HG02571 (cell line): ENCODE data around the gene TOR1A.
"Not testable (repeated sequence)": the region's sequence is repeated elsewhere in the genome, so short reads cannot be mapped to it uniquely, and the experiment has no call there.

Experiments
- ATAC-seq: cut with Tn5 transposase; IDR thresholded peaks from one replicate; pipeline ENCODE4 v1.9.1; 2021; ENCODE audit warnings: mild to moderate bottlenecking, moderate library complexity; ENCODE audit not compliant: unreplicated experiment

The TOR1A gene

DNA sequence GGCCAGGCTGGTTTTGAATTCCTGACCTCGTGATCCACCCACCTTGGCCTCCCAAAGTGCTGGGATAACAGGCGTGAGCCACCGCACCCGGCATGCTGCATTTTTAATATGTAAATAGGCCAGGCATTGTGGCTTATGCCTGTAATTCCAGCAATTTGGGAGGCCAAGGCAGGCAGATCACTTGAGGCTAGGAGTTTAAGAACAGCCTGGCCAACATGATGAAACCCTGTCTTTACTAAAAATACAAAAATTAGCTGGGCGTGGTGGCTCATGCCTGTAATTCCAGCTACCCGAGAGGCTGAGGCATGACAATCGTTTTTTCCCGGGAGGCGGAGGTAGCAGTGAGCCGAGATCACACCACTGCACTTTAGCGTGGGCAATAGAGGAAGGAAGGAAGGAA is 39.0 kb downstream of the TOR1A start:
- ATAC-seq = not testable (repeated sequence)

DNA sequence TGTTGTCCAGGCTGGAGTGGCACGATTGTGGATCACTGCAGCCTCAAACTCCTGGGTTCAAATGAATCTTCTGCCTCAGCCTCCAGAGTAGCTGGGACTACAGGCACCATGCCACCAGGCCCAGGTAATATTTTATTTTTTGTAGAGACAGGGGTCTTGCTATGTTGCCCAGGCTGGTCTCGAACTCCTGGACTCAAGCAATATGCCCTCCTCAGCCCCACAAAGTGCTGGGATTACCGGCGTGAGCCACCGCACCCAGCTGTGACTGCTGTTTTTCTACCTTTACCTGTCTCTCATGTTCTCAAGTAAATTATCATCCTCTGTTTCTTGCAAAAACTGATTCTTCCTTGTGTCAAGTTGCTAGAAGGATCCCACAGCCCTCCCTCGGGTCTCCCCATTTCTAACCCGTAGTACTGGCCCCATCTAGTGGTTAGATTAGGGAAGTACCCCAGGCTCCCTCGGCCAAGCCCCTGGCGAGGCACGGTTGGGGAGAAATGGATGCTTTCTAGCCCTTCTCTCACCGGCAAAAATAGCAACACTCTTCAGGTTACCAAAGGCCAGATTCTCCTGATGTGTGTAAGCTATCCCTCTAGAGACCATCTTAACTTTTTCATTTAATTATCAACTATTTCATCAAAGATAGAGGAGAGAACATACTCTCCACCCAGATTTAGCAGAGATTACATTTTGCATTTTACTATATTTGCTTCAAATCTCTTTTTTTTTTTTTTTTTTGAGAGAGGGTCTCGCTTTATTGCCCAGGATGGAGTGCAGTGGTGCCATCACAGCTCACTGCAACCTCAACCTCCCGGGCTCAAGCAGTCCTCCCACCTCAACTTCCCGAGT is 40.2 kb downstream of the TOR1A start:
- no peak for ATAC-seq

DNA sequence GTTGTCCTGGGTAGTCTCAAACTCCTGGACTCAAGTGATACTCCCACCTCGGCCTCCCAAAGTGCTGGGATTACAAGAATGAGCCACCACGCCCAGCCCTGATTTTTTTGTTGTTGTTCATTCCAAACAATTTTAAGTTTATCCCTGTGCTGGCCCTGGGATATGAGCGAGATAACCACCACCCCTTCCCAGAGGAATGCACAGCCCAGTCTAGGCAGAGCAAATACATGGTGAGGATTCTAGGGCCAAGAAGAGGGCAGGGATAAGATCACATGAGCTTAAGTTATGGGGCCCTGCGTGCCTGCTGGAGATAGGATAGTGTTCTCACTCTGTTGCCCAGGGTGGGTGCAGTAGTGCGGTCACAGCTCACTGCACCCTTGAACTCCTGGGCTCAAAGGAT is 42.0 kb downstream of the TOR1A start:
- ATAC-seq = no peak

DNA sequence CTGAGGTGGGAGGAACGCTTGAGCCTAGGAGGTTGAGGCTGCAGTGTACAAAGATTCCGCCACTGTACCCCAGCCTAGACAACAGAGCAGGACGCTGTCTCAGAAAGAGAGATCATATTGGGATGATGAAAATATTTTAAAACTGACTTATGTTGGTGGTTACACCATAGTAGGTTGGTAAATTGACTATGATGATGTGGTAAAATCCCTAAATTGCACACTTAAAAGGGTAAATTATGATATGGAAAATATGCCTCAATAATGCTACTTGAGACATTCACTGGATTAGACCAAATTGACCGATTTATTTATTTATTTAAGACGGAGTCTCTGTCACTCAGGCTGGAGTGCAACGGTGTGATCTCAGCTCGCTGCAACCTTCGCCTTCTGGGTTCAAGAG is 42.8 kb downstream of the TOR1A start:
- no peak for ATAC-seq

DNA sequence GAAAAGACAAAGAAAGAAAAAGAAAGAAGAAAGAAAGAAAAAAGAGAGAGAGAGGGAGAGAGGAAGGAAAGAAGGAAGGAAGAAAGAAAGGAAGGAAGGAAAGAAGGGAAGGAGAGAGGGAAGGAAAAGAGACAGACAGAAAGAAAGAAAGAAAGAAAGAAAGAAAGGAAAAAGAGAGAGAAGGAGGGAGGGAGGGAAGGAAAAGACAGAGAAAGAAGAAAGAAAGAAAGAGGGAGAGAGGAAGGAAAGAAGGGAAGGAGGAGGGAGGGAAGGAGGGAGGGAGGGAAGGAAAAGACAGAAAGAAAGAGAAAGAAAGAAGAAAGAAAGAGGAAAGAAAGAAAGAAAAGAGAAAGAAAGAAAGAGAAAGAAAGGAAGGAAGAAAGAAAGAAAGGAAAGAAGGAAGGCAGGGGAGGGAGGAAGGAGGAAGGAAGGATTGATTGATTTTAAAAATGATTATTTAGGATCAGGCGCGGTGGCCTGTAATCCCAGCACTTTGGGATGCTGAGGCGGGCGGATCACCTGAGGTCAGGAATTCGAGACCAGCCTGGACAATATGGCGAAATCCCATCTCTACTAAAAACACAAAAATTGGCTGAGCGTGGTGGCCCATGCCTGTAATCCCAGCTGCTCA is 44.3 kb downstream of the TOR1A start:
- no peak for ATAC-seq

DNA sequence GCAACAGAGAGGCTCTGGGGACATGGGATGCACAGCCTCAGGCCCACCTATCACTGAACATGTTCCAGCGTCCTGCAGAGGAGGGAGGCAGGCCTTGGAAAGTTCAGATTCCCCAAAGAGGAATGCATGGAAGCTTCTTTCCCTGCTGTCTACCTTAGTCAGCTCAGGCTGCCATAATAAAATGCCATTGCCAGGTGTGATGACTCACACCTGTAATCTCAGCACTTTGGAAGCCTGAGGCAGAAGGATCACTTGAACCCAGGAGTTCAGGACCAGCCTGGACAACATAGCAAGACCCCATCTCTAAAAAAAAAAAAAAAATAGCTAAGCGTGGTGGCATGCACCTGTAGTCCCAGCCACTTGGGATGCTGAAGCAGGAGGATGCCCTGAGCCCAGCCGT is 45.5 kb downstream of the TOR1A start:
- no peak for ATAC-seq

DNA sequence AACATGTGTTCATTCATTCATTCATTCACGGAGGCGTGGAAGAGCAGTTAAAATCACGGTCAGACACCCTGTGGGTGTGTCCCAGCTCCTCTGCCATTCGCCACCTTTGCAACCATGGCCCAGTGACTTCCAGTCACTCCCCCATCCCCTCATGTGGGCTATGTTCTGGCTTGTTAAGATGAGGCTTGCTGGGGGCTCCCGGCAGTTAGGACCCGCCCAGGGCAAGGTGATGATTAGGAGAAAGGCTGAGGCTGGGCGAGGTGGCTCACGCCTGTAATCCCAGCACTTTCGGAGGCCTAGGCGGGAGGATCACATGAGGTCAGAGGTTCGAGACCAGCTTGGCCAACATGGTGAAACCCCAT is 46.2 kb downstream of the TOR1A start:
- ATAC-seq = no peak

DNA sequence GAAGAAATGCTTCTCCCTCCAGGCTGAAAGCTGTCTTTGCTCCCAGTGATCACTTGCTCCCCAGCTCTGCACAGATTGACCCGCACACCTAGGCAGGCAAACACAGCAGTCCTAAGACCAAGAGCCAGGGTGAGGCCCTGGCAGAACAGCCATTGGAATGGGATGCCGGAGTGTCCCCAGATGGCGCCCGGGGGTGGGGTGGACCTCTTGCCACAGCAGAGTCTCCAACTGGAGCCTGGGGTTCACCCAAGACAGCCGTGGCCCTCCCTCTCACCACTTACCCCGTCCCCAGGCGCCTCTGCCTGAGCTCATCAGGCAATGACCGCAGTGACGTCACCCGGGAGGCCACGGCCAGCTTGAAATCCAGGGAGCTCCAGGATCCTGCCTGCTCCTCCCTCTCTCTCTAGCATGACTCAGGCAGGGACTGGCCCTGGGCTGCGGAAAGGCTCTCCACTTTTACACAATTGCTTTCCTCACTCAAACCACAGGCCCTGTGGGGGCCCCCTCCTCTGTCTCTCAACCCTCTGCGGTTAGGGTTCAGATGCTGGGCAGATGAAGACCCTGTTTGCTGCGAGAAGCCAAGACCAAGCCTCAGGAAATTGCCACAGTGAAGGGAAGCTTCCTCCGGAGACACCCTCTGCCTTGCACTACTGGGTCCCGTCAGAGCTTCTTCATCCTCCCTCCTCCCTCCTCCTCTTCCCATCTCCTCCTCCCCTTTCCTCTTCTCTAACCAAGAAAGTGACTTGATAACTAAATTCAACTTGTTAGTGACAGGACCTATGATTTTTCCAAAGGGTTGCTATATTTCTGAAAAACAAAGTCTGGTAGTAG is 46.8 kb downstream of the TOR1A start:
- no peak for ATAC-seq

DNA sequence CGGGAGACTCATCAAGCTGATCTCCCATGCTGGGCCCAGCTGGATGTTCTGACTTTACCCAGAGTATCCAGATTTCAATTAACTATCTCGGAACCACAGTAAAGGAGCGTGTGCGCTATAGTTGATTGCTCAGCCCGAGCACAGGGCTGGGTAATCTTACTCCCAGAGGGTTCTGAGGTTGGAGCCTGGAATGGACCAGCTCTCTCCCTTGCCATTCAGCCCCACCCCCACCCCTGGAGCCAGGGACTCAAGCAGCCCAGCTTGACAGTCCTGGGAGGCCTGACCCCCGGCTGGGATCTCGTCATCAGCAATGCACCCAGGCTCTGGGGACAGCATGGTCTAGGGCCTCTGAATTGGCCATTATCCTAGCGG is 47.4 kb downstream of the TOR1A start:
- ATAC-seq = no peak

DNA sequence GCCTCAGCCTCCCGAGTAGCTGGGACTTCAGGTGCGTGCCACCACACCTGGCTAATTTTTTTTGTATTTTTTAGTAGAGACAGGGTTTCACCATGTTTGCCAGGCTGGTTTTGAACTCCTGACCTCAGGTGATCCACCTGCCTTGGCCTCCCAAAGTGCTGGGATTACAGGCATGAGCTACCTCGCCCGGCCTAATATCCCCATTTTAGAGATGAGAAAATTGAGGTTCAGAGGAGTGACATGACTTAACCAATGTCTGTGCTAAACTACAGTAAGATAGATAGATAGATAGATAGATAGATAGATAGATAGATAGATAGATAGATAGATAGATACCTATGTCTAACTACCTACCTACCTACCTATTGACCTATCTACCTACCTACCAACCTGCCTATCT is 47.8 kb downstream of the TOR1A start:
- not testable (repeated sequence) for ATAC-seq

DNA sequence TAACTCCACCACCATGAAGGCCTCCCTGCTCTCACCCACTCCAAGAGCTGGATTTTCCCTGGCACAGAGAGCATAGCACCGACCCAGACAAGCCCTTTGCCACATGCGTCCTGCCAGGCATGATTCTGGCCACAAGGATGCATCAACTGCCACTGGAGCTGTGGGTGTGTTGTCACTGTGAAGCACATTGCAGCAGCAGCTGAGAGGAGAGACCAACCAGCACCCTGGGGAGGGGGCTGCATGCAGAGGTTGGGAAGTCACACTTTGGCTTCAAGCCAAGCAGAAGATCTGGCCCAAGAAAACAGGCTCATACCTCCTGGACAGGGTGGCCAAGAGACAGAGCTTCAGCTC is 48.5 kb downstream of the TOR1A start:
- no peak for ATAC-seq

DNA sequence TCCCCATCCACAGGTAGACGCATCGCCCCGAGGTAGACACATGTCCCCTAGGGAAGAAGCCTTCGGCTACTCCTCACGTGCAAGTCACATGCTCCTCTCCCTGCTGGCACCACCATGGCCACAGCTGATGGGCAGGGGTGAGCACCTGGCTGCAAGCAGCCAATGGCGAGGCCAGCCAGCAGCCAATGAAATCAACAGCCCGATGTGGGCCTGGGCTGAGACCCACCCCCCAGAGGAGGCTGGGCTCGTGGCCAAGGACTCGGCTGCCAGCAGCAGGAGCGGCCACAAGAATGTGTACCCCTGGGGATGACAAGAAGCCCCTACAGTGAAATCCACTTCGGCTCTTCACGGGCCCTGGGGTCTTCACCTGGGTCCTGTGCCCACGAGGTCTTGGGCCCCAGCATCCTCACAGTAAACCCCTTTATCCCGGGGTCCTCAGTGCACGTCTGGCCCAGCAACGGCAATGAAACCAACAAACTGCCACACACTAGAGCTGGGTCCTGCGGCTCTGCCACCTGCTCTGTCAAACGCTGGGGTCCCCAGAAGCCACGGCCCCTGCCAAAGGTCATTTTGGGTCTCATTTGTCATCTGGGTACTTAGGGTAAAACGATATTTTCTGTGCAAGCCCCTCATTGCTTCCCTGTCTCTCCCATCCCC is 49.0 kb downstream of the TOR1A start:
- no peak for ATAC-seq

DNA sequence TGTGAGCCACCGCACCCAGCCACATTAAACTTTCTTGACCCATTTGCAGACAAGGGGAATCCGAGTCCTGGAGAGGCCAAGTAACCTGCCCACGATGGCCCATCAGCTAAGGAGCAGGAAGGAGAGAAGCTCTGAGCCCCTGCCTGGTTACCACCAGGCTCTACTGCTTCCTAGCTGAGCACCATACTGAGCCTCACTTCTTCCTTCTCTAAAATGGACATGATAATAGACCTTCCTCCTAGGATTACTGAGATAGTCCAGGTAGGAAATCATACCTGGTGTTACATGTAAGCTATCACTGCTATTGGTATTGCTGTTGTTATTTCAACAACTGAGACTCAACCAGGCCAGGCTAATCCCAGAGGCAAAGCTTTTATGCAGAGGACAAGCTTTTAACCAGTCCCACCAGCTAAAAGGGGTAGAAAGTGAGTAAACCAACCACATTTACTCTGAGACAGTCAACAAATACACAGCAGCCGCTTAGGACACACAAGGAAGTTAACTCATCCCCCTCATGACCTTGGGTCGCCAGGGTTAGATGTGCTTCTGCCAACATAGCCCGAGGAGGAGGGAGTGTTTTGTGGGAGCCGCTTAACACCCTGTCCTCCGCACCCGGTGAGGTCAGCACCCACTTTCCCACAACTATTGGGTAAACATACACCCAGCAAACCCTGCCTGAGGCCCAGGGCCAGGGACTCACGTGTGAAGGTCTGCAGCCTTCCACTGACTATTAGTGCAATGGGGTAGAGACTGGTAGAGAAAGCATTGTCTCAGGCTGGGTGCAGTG is 50.5 kb downstream of the TOR1A start:
- no peak for ATAC-seq

DNA sequence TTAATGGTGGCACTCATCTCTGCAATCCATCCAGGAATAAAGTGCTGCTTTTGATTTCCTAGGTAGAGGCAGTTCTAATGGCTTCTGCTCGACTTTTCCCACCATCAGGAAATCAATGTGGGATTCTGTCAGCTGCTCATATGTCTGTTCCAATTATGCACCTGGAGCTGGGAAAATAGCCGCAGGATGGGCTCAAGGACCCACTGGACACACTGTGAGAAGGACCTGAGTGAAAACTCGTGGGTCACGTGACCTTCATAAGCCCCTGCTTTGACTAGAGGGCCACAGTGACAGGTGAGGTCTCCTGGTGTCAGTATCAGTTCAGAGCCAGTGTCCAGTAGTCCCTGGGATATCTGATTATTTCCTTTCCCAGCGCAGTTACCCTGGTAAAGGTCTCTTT is 53.2 kb downstream of the TOR1A start:
- ATAC-seq = no peak

DNA sequence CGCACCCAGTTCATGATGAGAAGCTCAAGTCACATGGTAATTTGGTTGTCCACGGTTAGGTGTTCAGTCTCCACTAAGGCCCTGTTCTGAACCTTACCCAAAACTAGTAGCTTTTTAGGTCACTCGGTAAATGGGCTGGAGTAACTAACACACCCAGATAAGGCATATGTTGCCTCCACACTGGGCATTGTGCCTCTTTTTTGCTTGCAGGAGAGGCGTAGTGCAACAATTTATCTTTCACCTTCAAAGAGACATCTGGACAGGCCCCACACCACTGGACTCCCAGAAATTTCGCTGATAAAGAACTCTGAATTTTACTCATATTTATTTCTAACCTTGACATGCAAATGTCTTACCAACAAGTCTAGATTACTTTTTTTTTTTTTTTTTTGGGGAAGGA is 54.3 kb downstream of the TOR1A start:
- no peak for ATAC-seq

DNA sequence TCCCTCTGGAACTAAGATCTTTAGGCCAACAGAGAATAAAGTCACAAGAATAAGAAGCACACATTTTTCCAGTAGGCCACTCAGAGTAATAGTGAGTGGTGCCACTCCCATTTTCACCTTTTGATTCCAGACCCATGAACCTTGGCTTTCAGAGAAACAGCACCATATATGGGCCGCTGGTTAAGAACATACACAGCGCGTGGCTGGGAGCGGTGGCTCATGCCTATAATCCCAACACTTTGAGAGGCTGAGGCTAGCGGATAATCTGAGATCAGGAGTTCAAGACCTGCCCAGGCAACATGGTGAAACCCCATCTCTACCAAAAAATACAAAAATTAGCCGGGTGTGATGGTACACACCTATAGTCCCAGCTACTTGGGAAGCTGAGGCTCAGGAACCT is 55.5 kb downstream of the TOR1A start:
- ATAC-seq = no peak

DNA sequence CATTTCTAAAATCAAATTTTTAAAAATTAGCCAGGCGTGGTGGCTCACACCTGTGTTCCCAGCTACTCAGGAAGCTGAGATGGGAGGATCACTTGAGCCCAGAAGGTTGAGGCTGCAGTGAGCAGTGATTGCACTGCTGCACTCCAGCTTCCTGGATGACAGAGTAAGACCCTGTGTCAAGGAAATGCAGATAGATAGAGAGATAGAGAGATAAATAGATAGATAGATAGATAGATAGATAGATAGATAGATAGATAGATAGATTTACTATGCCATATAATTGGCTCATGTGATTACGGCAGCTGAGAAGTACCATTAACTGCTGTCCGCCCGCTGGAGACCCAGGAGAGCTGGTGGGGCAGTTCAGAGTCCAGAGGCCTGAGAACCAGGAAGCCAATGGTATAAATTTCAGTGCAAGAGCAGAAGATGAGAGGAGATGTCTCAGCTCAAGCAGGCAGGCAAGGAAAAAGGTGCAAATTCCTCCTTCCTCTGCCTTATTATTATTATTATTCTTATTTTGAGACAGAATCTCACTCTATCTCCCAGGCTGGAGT is 58.1 kb downstream of the TOR1A start:
- no peak for ATAC-seq

DNA sequence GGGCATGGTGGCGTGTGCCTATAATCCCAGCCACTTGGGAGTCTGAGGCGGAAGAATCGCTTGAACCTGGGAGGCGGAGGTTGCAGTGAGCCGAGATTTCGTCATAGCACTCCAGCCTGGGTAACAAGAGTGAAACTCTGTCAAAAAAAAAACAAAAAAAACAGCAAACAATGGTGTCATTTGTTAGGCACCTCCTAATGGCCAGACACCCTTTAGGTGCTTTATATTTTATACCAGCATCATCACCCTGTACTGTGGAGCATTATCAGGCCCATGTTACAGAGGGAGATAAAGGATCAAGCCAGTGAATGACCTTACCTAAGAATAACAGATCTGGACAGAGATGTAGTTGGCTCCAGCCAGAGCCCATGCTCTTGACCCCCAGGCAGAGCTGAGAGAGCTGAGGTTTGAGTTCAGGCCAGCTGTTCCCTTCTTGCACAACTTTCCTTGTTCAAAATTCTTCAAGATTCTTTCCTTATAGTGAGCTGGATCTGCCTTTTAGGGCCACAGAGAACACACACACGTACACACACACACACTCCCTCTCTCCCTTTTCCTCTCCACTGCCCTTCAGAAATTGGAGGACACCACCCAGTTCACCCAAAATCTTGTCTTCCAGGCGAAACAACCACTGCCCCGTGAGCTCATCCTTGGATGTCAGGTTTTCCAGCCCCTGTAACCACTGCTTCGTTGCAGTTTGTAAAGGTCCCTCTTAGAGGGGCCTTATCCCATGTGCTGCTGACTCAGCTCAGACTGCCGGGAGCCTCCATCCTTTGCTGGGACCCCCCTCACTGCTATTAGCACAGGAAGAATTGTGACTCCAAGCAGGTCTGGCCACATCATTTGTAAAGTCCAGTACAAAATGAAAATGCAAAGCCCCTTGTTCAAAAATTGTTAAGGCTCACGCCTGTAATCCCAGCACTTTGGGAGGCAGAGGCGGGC is 60.7 kb downstream of the TOR1A start:
- no peak for ATAC-seq
